Fibroblast of lung (primary cell): ENCODE measurements around the gene RGS5. TPM values are rescaled to one million over a fixed set of nuclear protein-coding genes. Genes with fewer than 3 reads are reported as not detected.
A peak's percentile ranks its signal among the peaks of the same experiment; 100 is the strongest.

Source experiments
- DNase-seq, 2 donors: peaks; one replicate each; pipeline versions ENCODE4 v3.0.0 to v3.0.0-alpha.2; 2010; ENCODE audit warnings: low read depth in 2 of 2
- H2AFZ ChIP-seq: 2 replicates; pipeline ENCODE4 v1.5.1; 2012; ENCODE audit warnings: low read length, control low read depth, inconsistent platforms
- H3K27ac ChIP-seq: 2 replicates; pipeline ENCODE4 v1.5.1; 2011; ENCODE audit warnings: low read length, control low read depth; ENCODE audit not compliant: insufficient read depth
- H3K27me3 ChIP-seq: 2 replicates; pipeline ENCODE4 v1.5.1; 2011; ENCODE audit warnings: mild to moderate bottlenecking, low read length; ENCODE audit not compliant: control insufficient read depth, insufficient read depth
- H3K36me3 ChIP-seq: 2 replicates; pipeline ENCODE4 v1.5.1; 2011; ENCODE audit warnings: low read length; ENCODE audit not compliant: control insufficient read depth, insufficient read depth
- H3K4me1 ChIP-seq: 2 replicates; pipeline ENCODE4 v1.5.1; 2011; ENCODE audit warnings: low read length; ENCODE audit not compliant: control insufficient read depth, insufficient read depth; ENCODE audit errors: extremely low read depth
- H3K4me2 ChIP-seq: 2 replicates; pipeline ENCODE4 v1.5.1; 2011; ENCODE audit warnings: low read length, control low read depth; ENCODE audit not compliant: insufficient read depth; ENCODE audit errors: extremely low read depth
- H3K4me3 ChIP-seq, 4 experiments: fragments of 200-600 bp in 1 of 4; sonication (generic) in 1 of 4; replicated peaks in 1 of 4; 2 replicates each; pipeline ENCODE4 v1.5.1; 2011 to 2016; ENCODE audit warnings: low read length in 4 of 4, low read depth in 3 of 4, mild to moderate bottlenecking in 3 of 4, control low read depth in 2 of 4, inconsistent platforms in 1 of 4, mixed read lengths in 1 of 4; ENCODE audit not compliant: insufficient read depth in 1 of 4; ENCODE audit errors: control extremely low read depth in 1 of 4
- H3K79me2 ChIP-seq: 2 replicates; pipeline ENCODE4 v1.5.1; 2012; ENCODE audit warnings: mild to moderate bottlenecking, low read length, inconsistent platforms; ENCODE audit not compliant: control insufficient read depth, insufficient read depth
- H3K9ac ChIP-seq: 2 replicates; pipeline ENCODE4 v1.5.1; 2011; ENCODE audit warnings: mild to moderate bottlenecking, low read length, control low read depth; ENCODE audit not compliant: insufficient read depth
- H3K9me3 ChIP-seq: 2 replicates; pipeline ENCODE4 v1.5.1; 2012; ENCODE audit warnings: low read depth, low read length; ENCODE audit not compliant: control insufficient read depth, insufficient read depth
- H4K20me1 ChIP-seq: 2 replicates; pipeline ENCODE4 v1.5.1; 2011; ENCODE audit warnings: low read length; ENCODE audit not compliant: control insufficient read depth, insufficient read depth; ENCODE audit errors: extremely low read depth
- CTCF ChIP-seq, 2 donors: IDR thresholded peaks in 1 of 2; conservative IDR thresholded peaks in 1 of 2; 1 replicate in 1 of 2; 2 replicates in 1 of 2; pipeline ENCODE4 v1.5.1; 2011 to 2012; ENCODE audit warnings: low read length in 2 of 2, control low read depth in 1 of 2, inconsistent platforms in 1 of 2, low read depth in 1 of 2, mild to moderate bottlenecking in 1 of 2
- EZH2 ChIP-seq: IDR thresholded peaks from 2 replicates; pipeline ENCODE4 v1.5.1; 2012; ENCODE audit warnings: low read length, control low read depth, mild to moderate bottlenecking; ENCODE audit errors: missing control alignments
- polyA plus RNA-seq, 2 donors: library from polyadenylated mRNA; depleted of rRNA in 1 of 2; stranded (reverse) in 1 of 2; unstranded in 1 of 2; fragments of >200 nt; gene quantifications; 2 replicates each; pipeline ENCODE4 v1.2.1, GENCODE V29; 2011 to 2012; ENCODE audit warnings: missing spikeins in 1 of 2
- total RNA-seq: library from RNA; depleted of rRNA; stranded (reverse); fragments of >200 nt; gene quantifications from 2 replicates; pipeline ENCODE4 v1.2.1, GENCODE V29; 2014

The RGS5 gene
- total and polyA plus RNA-seq, 2 donors (not counting 1 experiment from before 2014, with no cell fraction given): 6.6 to 12.3 TPM

- TF ChIP-seq EZH2 (no peak), CTCF (conservative IDR thresholded peaks at IDR 0.05 in 1 of 2, IDR thresholded peaks at IDR 0.05 in 1 of 2; ENCODE audit: low read depth in 1 of 2, low read length in 2 of 2) (peak; percentile 90 to 93)
- Histone ChIP-seq H3K36me3 (no peaks in the 10 kb centered on the region), H3K4me2 (no peak overlapping the region), H3K9ac (no peak overlapping the region), H3K9me3 (no peaks in the 10 kb centered on the region), H2AFZ (peak overlapping the region; percentile 42), H4K20me1 (no peaks in the 10 kb centered on the region), H3K27me3 (no peaks in the 10 kb centered on the region), H3K79me2 (no peaks in the 10 kb centered on the region), H3K27ac (no peak overlapping the region), H3K4me3 (no peak overlapping the region), H3K4me1 (peaks cover 18% of the 10 kb centered on the region)
- DNase-seq: peak; percentile 59 to 79
These were observed 27.9 kb downstream of the RGS5 start for GRCh38 chr1:163174524-163175437.

GRCh38 chr1:163173121-163173520 lies 29.6 kb downstream of the RGS5 start:
- DNase-seq: peak; percentile 19 to 44
- Histone ChIP-seq H3K4me2 (peak overlapping the region; percentile 67), H3K36me3 (no peaks in the 10 kb centered on the region), H3K27me3 (no peaks in the 10 kb centered on the region), H4K20me1 (no peaks in the 10 kb centered on the region), H3K9ac (no peak overlapping the region), H3K9me3 (no peaks in the 10 kb centered on the region), H3K27ac (peak overlapping the region; percentile 6), H3K4me1 (peaks cover 20% of the 10 kb centered on the region), H3K4me3 (peak overlapping the region in 1 of 4 experiments; percentile 23), H2AFZ (no peak overlapping the region), H3K79me2 (no peaks in the 10 kb centered on the region)
- TF ChIP-seq EZH2 (no peak), CTCF (conservative IDR thresholded peaks at IDR 0.05 in 1 of 2, IDR thresholded peaks at IDR 0.05 in 1 of 2; ENCODE audit: low read depth in 1 of 2, low read length in 2 of 2) (no peak)

- peaks cover 21% of the 10 kb centered on the region for H3K4me1 ChIP-seq
- H3K79me2 ChIP-seq: no peaks in the 10 kb centered on the region
- peak; percentile 5 to 13 for DNase-seq
- H3K27ac ChIP-seq: peak overlapping the region; percentile 23
- no peak overlapping the region for H3K9ac ChIP-seq
- H3K9me3 ChIP-seq: no peaks in the 10 kb centered on the region
- H3K4me3 ChIP-seq: peak overlapping the region in 1 of 4 experiments; percentile 23
- no peak overlapping the region for H2AFZ ChIP-seq
- no peaks in the 10 kb centered on the region for H3K36me3 ChIP-seq
- no peaks in the 10 kb centered on the region for H3K27me3 ChIP-seq
- TF ChIP-seq EZH2 (no peak), CTCF (conservative IDR thresholded peaks at IDR 0.05 in 1 of 2, IDR thresholded peaks at IDR 0.05 in 1 of 2; ENCODE audit: low read depth in 1 of 2, low read length in 2 of 2) (no peak)
- H3K4me2 ChIP-seq: peak overlapping the region; percentile 67
- no peaks in the 10 kb centered on the region for H4K20me1 ChIP-seq
These were observed 30.1 kb downstream of the RGS5 start for GRCh38 chr1:163172596-163172995.
